ENCODE data around the gene PCYOX1L.

The PCYOX1L gene

GRCh38 chr5:149356391-149356790 lies 1.5 kb upstream of the PCYOX1L start:
- no peak for TF ChIP-seq CTCF (IDR thresholded peaks at IDR 0.05; ENCODE audit: insufficient read depth, low read length, poor library complexity, severe bottlenecking)

GRCh38 chr5:149358294-149358651 lies 427 bp downstream of the PCYOX1L start:
- Histone ChIP-seq H3K36me3 (ENCODE audit: control insufficient read depth, insufficient read depth, low read length) (peaks cover 6% of the 10 kb centered on the region), H3K4me3 (replicated peaks; ENCODE audit: low read depth, low read length) (peak overlapping the region; percentile 89), H3K27me3 (replicated peaks; ENCODE audit: control insufficient read depth, insufficient read depth, low read length) (no peaks in the 10 kb centered on the region)
- TF ChIP-seq CTCF (IDR thresholded peaks at IDR 0.05; ENCODE audit: insufficient read depth, low read length, poor library complexity, severe bottlenecking) = no peak
- no peak for DNase-seq (ENCODE audit: extremely low read depth, insufficient read length)

More at GRCh38 chr5:149356391-149356790, 1.5 kb upstream of the PCYOX1L start:
- H3K27me3 ChIP-seq (replicated peaks; ENCODE audit: control insufficient read depth, insufficient read depth, low read length) = no peaks in the 10 kb centered on the region
- H3K36me3 ChIP-seq (ENCODE audit: control insufficient read depth, insufficient read depth, low read length) = peaks cover 6% of the 10 kb centered on the region
- H3K4me3 ChIP-seq (replicated peaks; ENCODE audit: low read depth, low read length) = no peak overlapping the region
- DNase-seq (ENCODE audit: extremely low read depth, insufficient read length) = no peak

GRCh38 chr5:149358868-149359495 lies 1.1 kb downstream of the PCYOX1L start:
- Histone ChIP-seq H3K4me3 (replicated peaks; ENCODE audit: low read depth, low read length) (peak overlapping the region; percentile 89), H3K27me3 (replicated peaks; ENCODE audit: control insufficient read depth, insufficient read depth, low read length) (no peaks in the 10 kb centered on the region), H3K36me3 (ENCODE audit: control insufficient read depth, insufficient read depth, low read length) (peaks cover 8% of the 10 kb centered on the region)
- no peak for TF ChIP-seq CTCF (IDR thresholded peaks at IDR 0.05; ENCODE audit: insufficient read depth, low read length, poor library complexity, severe bottlenecking)
- no peak for DNase-seq (ENCODE audit: extremely low read depth, insufficient read length)

- H3K4me3 ChIP-seq (replicated peaks; ENCODE audit: low read depth, low read length) = no peak overlapping the region
- DNase-seq (ENCODE audit: extremely low read depth, insufficient read length) = no peak
Measured at GRCh38 chr5:149360272-149360671, 2.4 kb downstream of the PCYOX1L start.

GRCh38 chr5:149362541-149362940 lies 4.7 kb downstream of the PCYOX1L start:
- Histone ChIP-seq H3K4me3 (replicated peaks; ENCODE audit: low read depth, low read length) (no peak overlapping the region), H3K27me3 (replicated peaks; ENCODE audit: control insufficient read depth, insufficient read depth, low read length) (no peaks in the 10 kb centered on the region), H3K36me3 (ENCODE audit: control insufficient read depth, insufficient read depth, low read length) (peaks cover 3% of the 10 kb centered on the region; the same call in 1 of the 2 replicates)
- no peak for TF ChIP-seq CTCF (IDR thresholded peaks at IDR 0.05; ENCODE audit: insufficient read depth, low read length, poor library complexity, severe bottlenecking)
- DNase-seq (ENCODE audit: extremely low read depth, insufficient read length) = no peak

More at GRCh38 chr5:149360272-149360671, 2.4 kb downstream of the PCYOX1L start:
- H3K27me3 ChIP-seq (replicated peaks; ENCODE audit: control insufficient read depth, insufficient read depth, low read length) = no peaks in the 10 kb centered on the region
- no peak for TF ChIP-seq CTCF (IDR thresholded peaks at IDR 0.05; ENCODE audit: insufficient read depth, low read length, poor library complexity, severe bottlenecking)
- peaks cover 3% of the 10 kb centered on the region for H3K36me3 ChIP-seq (ENCODE audit: control insufficient read depth, insufficient read depth, low read length)

GRCh38 chr5:149363358-149363757 lies 5.5 kb downstream of the PCYOX1L start:
- DNase-seq (ENCODE audit: extremely low read depth, insufficient read length) = no peak
- H3K4me3 ChIP-seq (replicated peaks; ENCODE audit: low read depth, low read length) = no peak overlapping the region
- TF ChIP-seq CTCF (IDR thresholded peaks at IDR 0.05; ENCODE audit: insufficient read depth, low read length, poor library complexity, severe bottlenecking) = no peak
- H3K36me3 ChIP-seq (ENCODE audit: control insufficient read depth, insufficient read depth, low read length) = peaks cover 3% of the 10 kb centered on the region
- H3K27me3 ChIP-seq (replicated peaks; ENCODE audit: control insufficient read depth, insufficient read depth, low read length) = no peaks in the 10 kb centered on the region
